Measurements from ENCODE around the gene RHBDL1.

Gene RHBDL1

GRCh38 chr16:694863-695354, 19.4 kb downstream of the RHBDL1 start:
- Mint-ChIP-seq H3K9me3 (no peaks in the 10 kb centered on the region), H3K27me3 (no peaks in the 10 kb centered on the region), H3K27ac (no peak overlapping the region), H3K36me3 (ENCODE audit: insufficient read depth) (peaks cover 9% of the 10 kb centered on the region), H3K4me3 (peak overlapping the region; percentile 73 to 86), H3K4me1 (ENCODE audit: low read depth in 2 of 2) (peaks cover 15% of the 10 kb centered on the region in 2 donors)
- no peak for ATAC-seq (replicated peaks)
- DNase-seq = no peak

DNA sequence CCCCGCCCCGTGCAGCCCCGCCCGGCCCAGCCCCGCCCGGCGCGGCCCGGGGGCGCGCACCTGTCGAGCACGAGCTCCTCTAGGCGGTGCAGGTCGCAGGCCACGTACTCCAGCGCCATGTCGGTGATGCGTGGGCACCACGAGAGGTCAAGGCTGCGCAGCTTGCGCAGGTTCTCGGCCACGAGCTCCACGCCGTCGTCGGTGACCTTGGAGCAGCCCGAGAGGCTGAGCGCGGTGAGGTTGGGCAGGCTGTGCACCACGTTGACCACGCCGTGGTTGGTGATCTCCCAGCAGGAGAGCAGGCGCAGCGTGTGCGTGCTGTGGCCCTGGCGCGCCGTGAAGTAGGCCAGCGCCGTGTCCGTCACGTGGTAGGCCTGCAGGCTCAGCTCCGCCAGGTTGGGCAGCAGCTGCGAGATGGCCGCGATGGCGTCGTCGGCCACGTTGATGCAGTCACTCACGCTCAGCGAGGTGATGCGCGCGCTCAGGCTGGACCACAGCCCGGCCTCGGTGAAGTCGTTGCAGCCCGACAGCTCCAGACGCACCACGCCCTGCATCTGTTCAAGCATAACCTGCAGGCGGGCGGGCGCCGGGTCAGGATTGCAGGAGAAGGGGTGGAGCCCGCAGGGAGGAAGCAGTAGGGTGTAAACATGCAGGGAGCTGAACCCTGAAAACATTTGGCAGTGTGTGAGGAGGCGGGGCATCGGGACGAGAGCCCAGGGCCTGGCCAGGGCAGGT, 20.1 kb downstream of the RHBDL1 start:
- Mint-ChIP-seq H3K9me3 (no peaks in the 10 kb centered on the region), H3K4me3 (peak overlapping the region; percentile 74 to 86), H3K27me3 (no peaks in the 10 kb centered on the region), H3K4me1 (ENCODE audit: low read depth in 2 of 2) (peaks cover 10 to 11% of the 10 kb centered on the region in 2 donors), H3K27ac (no peak overlapping the region), H3K36me3 (ENCODE audit: insufficient read depth) (peaks cover 6% of the 10 kb centered on the region)
- peak; percentile 69 for ATAC-seq (replicated peaks)
- DNase-seq = peak in 2 of 3 experiments; percentile 46 to 52

GRCh38 chr16:698911-699671, 23.6 kb downstream of the RHBDL1 start:
- peak overlapping the region; percentile 40 to 54 for H3K4me3 Mint-ChIP-seq

DNA sequence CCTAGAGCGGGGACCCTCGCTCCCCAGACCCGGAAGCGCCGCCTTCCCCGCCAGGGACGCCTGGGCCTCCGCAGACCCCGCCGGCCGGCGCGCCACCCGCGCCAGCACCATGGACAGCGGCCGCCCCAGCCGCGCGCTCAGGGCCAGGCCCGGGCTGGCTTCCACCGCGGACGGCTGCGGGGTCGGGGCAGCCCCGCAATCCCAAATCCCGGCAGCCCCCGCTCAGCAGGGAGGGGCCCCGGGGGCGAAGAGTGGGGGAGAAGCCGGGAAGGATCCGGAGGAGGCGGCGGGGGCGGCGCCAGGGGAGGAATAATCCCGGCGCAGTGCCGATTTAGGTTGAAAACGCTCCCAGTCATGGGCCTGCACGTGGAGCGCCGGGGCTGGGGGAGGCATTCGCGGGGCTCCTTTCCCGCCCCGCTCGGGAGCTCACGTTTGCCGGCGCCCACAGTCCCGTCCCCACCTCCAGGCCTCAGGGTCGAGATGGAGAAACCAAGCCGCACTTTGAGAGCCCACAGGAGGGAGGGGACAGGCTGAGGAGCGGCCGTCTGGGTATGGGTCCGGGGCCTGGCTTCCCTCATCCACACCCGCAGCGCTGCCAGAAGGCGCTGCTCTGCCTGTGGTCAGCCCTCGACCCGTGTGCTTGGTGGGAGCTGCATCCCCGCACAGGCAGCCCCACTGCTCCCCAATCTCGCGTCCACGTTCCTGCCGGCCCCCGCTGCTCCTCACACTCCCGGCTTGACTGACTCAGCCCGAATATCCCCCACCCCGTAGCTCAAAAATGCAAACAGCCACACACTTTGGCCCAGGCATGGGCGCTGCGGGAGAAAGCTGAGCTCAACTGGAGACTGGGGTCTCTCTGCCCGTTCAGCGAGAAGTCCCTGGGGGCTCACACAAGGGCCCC, 25.5 kb downstream of the RHBDL1 start:
- Mint-ChIP-seq H3K4me3 (no peak overlapping the region), H3K27ac (peak overlapping the region in 1 of 2 donors; percentile 65), H3K27me3 (peaks cover 14 to 31% of the 10 kb centered on the region in 2 donors), H3K4me1 (ENCODE audit: low read depth in 2 of 2) (peaks cover 0 to 4% of the 10 kb centered on the region in 2 donors), H3K9me3 (no peaks in the 10 kb centered on the region), H3K36me3 (ENCODE audit: insufficient read depth) (peaks cover 12% of the 10 kb centered on the region)
- DNase-seq (peak; percentile 44 to 58 (median 56)), ATAC-seq (replicated peaks) (peak; percentile 74)

More at GRCh38 chr16:698911-699671, 23.6 kb downstream of the RHBDL1 start:
- peaks cover 9% of the 10 kb centered on the region for H3K36me3 Mint-ChIP-seq (ENCODE audit: insufficient read depth)
- no peak for DNase-seq
- no peaks in the 10 kb centered on the region for H3K9me3 Mint-ChIP-seq
- no peak for ATAC-seq (replicated peaks)
- peaks cover 14 to 24% of the 10 kb centered on the region in 2 donors for H3K27me3 Mint-ChIP-seq
- H3K27ac Mint-ChIP-seq = no peak overlapping the region
- H3K4me1 Mint-ChIP-seq (ENCODE audit: low read depth in 2 of 2) = peaks cover 4 to 10% of the 10 kb centered on the region in 2 donors

- Mint-ChIP-seq H3K9me3 (no peaks in the 10 kb centered on the region), H3K36me3 (ENCODE audit: insufficient read depth) (peaks cover 9% of the 10 kb centered on the region), H3K4me3 (peak overlapping the region; percentile 15 to 29), H3K4me1 (ENCODE audit: low read depth in 2 of 2) (peaks cover 0 to 9% of the 10 kb centered on the region in 2 donors), H3K27ac (no peak overlapping the region), H3K27me3 (peaks cover 20 to 44% of the 10 kb centered on the region in 2 donors)
- no peak for DNase-seq
- no peak for ATAC-seq (replicated peaks)
Observed at GRCh38 chr16:702341-702740, 26.9 kb downstream of the RHBDL1 start.

- DNase-seq (no peak), ATAC-seq (replicated peaks) (no peak)
- Mint-ChIP-seq H3K4me1 (ENCODE audit: low read depth in 2 of 2) (peaks cover 0 to 9% of the 10 kb centered on the region in 2 donors), H3K9me3 (no peaks in the 10 kb centered on the region), H3K36me3 (ENCODE audit: insufficient read depth) (peaks cover 9% of the 10 kb centered on the region), H3K27ac (no peak overlapping the region), H3K27me3 (peaks cover 29 to 54% of the 10 kb centered on the region in 2 donors), H3K4me3 (no peak overlapping the region)
Observed at GRCh38 chr16:703406-703805, 27.9 kb downstream of the RHBDL1 start.

GRCh38 chr16:704047-704446, 28.6 kb downstream of the RHBDL1 start:
- Mint-ChIP-seq H3K27me3 (peaks cover 35 to 61% of the 10 kb centered on the region in 2 donors), H3K9me3 (no peaks in the 10 kb centered on the region), H3K27ac (no peak overlapping the region), H3K36me3 (ENCODE audit: insufficient read depth) (peaks cover 9% of the 10 kb centered on the region), H3K4me1 (ENCODE audit: low read depth in 2 of 2) (peaks cover 0 to 9% of the 10 kb centered on the region in 2 donors), H3K4me3 (no peak overlapping the region)
- DNase-seq (no peak), ATAC-seq (replicated peaks) (no peak)

DNA sequence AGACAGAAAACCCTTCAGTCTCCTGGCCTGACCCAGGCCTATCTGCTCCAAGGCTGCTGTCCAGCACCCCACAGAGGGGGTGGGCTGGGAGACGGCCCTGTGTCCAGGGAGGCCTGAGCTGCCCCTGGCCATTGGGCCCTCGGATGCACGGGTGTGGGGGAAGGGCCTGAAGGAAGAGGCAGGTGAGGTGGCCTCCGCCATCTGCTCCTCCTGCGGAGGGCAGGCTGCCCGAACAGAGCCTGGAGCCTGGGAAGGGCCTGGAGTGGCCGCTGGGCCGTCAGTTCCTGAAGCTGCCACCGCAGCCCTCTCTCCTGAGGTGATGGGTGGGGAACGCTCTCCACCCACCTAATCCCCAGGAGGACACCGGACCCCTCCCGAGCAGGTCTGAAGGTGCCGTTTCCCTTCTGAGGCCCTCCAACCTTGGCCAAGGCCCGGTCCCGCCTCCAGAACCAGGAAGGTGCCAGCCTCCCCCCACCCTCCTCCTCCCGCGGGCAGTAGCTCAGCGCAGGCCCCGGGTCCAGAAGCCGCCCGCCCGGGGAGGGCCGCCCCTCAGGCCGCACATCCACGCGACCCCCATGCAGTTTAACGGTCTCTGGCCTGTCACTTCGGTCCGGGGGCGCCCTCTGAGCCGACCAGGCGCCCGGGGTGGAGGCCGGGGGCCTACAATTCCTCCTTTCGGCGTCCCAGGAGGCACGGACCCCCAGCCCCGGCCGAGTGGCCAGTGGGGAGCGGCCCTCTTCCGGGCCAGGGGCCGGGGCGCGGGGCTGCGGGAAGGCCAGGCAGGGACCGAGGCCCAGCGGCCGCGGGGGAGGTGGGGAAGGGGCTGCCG, 29.3 kb downstream of the RHBDL1 start:
- H3K4me3 Mint-ChIP-seq = no peak overlapping the region
- ATAC-seq (replicated peaks) = no peak
- peaks cover 9% of the 10 kb centered on the region for H3K36me3 Mint-ChIP-seq (ENCODE audit: insufficient read depth)
- H3K4me1 Mint-ChIP-seq (ENCODE audit: low read depth in 2 of 2) = peaks cover 0 to 7% of the 10 kb centered on the region in 2 donors
- H3K27me3 Mint-ChIP-seq = peaks cover 42 to 68% of the 10 kb centered on the region in 2 donors
- no peak for DNase-seq
- H3K9me3 Mint-ChIP-seq = no peaks in the 10 kb centered on the region
- no peak overlapping the region for H3K27ac Mint-ChIP-seq

DNA sequence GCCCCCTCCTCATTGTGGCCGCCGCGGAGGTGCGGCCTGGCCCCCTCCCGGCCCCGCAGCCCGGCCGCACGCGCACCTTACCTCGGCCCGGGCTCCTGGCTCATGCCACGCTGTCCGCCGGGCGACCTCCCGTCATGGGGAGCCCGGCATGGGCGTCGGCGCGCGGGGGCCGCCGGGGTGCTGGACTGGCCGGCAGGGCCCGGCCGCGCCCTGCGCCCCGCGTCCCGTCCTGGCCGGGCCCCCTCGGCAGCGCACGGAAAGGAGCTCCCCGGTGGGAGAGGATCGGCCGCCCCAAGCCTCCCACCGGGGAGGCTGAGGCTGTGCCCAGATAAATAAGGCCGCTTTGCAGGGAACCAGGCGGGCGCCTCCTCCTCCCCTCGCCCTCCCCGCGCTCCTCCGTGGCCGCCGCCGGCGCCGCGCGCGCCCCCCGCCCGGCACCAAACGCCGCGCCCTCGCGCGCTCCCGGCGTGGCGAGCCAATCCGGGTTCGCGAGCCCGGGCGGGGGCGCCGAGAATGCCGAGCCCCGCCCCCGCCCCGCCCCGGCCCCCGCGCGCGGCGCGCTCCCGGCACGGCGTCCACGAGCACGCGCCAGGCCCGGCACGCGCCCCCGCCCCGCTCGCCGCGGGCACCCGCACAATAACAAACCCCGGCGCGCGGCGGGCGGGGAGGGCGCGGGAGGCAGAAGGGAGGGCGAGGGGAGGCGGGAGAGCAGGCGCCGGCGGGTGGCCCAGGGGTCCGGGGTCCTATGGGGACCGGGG, 30.1 kb downstream of the RHBDL1 start, which contains the start of gene FBXL16:
Gene FBXL16 (minus strand): TSS at position 371 of the 758 bp plus-strand sequence. CDS start 8,396 bp downstream, outside the sequence.
- peak; percentile 12 for ATAC-seq (replicated peaks)
- Mint-ChIP-seq H3K36me3 (ENCODE audit: insufficient read depth) (peaks cover 9% of the 10 kb centered on the region), H3K4me3 (peak within 1 kb of the TSS in 1 of 2 donors; percentile 27), H3K27me3 (peaks cover 42 to 76% of the 10 kb centered on the region in 2 donors), H3K27ac (no peak within 1 kb of the TSS), H3K4me1 (ENCODE audit: low read depth in 2 of 2) (peaks cover 0 to 7% of the 10 kb centered on the region in 2 donors), H3K9me3 (no peaks in the 10 kb centered on the region)
- no peak for DNase-seq

DNA sequence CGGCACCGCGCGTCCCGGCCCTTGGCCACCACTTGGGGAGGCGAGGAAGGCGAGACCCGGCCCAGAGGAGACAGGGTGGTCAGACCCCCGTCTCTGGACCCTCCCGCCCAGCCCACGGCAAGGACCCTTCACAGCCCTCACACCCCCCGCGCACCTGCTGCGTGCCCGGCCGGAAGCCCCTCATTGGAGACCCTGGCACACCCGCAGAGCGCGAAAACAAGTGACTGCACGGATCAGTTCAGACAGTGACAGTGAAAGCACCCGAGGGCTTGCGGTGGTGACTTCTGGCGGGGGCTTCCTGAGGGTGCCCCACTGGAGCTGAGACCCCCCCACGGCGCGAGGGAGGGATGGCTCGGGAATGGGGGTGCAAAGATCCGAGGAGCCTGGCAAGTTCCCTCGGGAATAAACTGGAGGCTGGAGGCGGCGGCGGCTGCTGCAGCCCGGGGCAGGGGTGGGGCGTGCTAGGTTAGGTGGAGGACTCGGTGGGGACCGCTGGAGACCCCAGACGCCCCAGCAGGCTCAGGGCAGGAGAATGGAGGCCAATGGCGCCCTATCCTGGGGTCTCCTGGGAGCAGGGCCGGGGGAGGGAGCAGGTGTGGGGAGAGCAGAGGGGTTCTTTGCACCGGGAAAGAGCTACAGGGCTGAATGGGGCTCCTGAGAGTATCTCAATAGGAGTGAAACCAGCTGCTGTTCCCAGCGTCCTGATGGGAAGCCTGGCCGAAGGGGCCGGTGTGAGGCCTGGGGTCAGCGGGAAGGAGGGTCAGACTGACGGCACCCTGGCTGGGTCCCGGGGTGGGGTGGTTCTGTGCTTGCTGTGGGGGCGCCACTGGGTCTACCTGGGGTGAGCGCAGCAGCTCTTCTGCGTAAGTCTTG, 31.0 kb downstream of the RHBDL1 start:
- H3K36me3 Mint-ChIP-seq (ENCODE audit: insufficient read depth) = peaks cover 9% of the 10 kb centered on the region
- peaks cover 0 to 5% of the 10 kb centered on the region in 2 donors for H3K4me1 Mint-ChIP-seq (ENCODE audit: low read depth in 2 of 2)
- H3K4me3 Mint-ChIP-seq = peak overlapping the region in 1 of 2 donors; percentile 27
- ATAC-seq (replicated peaks) = no peak
- DNase-seq = no peak
- H3K27me3 Mint-ChIP-seq = peaks cover 42 to 81% of the 10 kb centered on the region in 2 donors
- H3K9me3 Mint-ChIP-seq = no peaks in the 10 kb centered on the region
- no peak overlapping the region for H3K27ac Mint-ChIP-seq

- Mint-ChIP-seq H3K27me3 (peaks cover 38 to 75% of the 10 kb centered on the region in 2 donors), H3K9me3 (no peaks in the 10 kb centered on the region), H3K36me3 (ENCODE audit: insufficient read depth) (peaks cover 9% of the 10 kb centered on the region), H3K4me3 (peak overlapping the region in 1 of 2 donors; percentile 27), H3K27ac (no peak overlapping the region), H3K4me1 (ENCODE audit: low read depth in 2 of 2) (peaks cover 0 to 5% of the 10 kb centered on the region in 2 donors)
- ATAC-seq (replicated peaks) (no peak), DNase-seq (no peak)
Observed at GRCh38 chr16:707062-707538, 31.6 kb downstream of the RHBDL1 start.

Measured in effector memory CD8-positive, alpha-beta T cell (primary cell).